ENCODE data around the gene ZMPSTE24.

ZMPSTE24 gene

GRCh38 chr1:40281853-40282252, 23.8 kb downstream of the ZMPSTE24 start:
- TF ChIP-seq CTCF (conservative IDR thresholded peaks at IDR 0.05; ENCODE audit: low read depth, low read length), result no peak
- H3K4me3 ChIP-seq (ENCODE audit: low read depth, low read length), result no peak overlapping the region
- DNase-seq (ENCODE audit: low read depth), result no peak

DNA sequence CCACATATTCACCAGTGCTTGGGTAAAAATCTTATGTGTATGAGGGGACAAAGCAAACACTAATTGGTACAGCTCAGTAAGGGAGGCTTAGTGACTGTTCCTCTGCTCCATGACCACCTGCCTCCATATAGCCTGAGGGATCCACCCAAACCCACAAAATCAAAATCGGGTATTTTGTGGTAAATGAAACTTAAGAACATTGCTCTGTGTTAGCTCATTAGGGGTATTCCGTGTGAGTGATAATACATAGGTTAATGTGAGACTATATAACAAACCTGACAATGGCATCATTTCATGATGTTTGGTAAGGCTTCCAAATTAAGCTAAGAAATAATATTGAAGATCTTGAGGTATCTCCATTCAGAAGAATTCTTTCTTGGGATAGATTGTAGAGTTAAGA, 33.3 kb downstream of the ZMPSTE24 start:
- no peak overlapping the region for H3K4me3 ChIP-seq (ENCODE audit: low read depth, low read length)
- TF ChIP-seq CTCF (conservative IDR thresholded peaks at IDR 0.05; ENCODE audit: low read depth, low read length), result no peak
- DNase-seq (ENCODE audit: low read depth), result no peak

- peak; percentile 36 for DNase-seq (ENCODE audit: low read depth)
- H3K4me3 ChIP-seq (ENCODE audit: low read depth, low read length), result no peak overlapping the region
- no peak for TF ChIP-seq CTCF (conservative IDR thresholded peaks at IDR 0.05; ENCODE audit: low read depth, low read length)
Observed at GRCh38 chr1:40299366-40300248, 41.6 kb downstream of the ZMPSTE24 start.

DNA sequence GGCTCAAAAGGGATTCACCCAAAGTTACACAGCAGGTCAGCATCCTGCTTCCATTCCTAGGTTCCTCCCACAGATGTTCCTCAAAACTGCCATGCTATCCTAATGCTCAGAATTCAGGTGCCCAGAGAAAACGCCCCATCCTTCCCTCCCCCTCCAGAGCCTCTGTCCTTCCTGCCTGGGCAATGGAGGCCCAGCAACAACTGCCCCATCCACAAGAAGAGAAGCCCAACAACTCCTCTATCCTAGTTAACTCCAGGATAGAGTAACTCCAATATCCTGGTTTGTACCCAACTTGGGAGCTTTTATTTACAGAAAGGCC, 42.2 kb downstream of the ZMPSTE24 start:
- no peak overlapping the region for H3K4me3 ChIP-seq (ENCODE audit: low read depth, low read length)
- TF ChIP-seq CTCF (conservative IDR thresholded peaks at IDR 0.05; ENCODE audit: low read depth, low read length), result no peak
- no peak for DNase-seq (ENCODE audit: low read depth)

- TF ChIP-seq CTCF (conservative IDR thresholded peaks at IDR 0.05; ENCODE audit: low read depth, low read length), result no peak
- no peak for DNase-seq (ENCODE audit: low read depth)
- H3K4me3 ChIP-seq (ENCODE audit: low read depth, low read length), result no peak overlapping the region
Observed at GRCh38 chr1:40300651-40301050, 42.6 kb downstream of the ZMPSTE24 start.

DNA sequence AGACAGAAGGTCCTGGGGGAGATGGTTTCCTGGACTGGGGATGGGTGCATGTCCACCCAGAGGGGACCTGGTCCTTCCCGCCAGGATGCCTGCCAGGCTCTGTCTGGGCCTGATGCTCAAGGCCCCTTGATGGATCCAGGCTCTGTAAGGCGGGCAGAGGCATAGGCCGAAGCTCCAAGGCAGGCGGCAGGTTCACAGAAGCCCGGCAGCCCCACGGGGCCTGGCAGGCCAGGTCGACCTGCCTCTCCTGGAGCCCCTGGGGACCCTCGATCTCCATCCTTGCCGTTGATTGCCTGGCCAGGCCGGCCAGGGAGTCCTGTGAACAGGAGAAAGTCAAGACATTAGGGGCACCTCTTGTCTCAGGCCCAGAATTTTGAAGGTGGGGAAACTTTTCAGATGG, 43.0 kb downstream of the ZMPSTE24 start:
- TF ChIP-seq CTCF (conservative IDR thresholded peaks at IDR 0.05; ENCODE audit: low read depth, low read length), result no peak
- H3K4me3 ChIP-seq (ENCODE audit: low read depth, low read length), result no peak overlapping the region
- DNase-seq (ENCODE audit: low read depth), result no peak
